Ovary (tissue), 9 donors: Measurements from ENCODE around the gene EPS8L3. TPM values are rescaled to one million over a fixed set of nuclear protein-coding genes. Genes with fewer than 3 reads are reported as not detected.
"Not testable (repeated sequence)": the region's sequence is repeated elsewhere in the genome, so short reads cannot be mapped to it uniquely, and the experiment has no call there.

Experiments used
- DNase-seq, 5 donors: peaks; one replicate each; pipeline ENCODE4 v3.0.0-alpha.2; 2019 to 2020
- H3K27ac ChIP-seq, 2 donors: fragments of 200-600 bp; one replicate each; pipeline versions ENCODE4 v1.5.1 to v1.8.0; 2019 to 2022
- H3K27me3 ChIP-seq: fragments of 200-600 bp; one replicate; pipeline ENCODE4 v1.8.0; 2022
- H3K36me3 ChIP-seq: fragments of 200-600 bp; sonication (generic); one replicate; pipeline ENCODE4 v1.5.1; 2019
- H3K4me1 ChIP-seq: one replicate; pipeline ENCODE4 v1.8.1; 2013; ENCODE audit warnings: mild to moderate bottlenecking, moderate library complexity; ENCODE audit not compliant: insufficient read depth
- H3K4me3 ChIP-seq: fragments of 200-600 bp; sonication (generic); one replicate; pipeline ENCODE4 v1.5.1; 2017
- H3K9me3 ChIP-seq, 2 donors: fragments of 200-600 bp in 1 of 2; sonication (generic) in 1 of 2; one replicate each; pipeline versions ENCODE4 v1.5.1 to v1.8.1; 2013 to 2019; ENCODE audit warnings: mild to moderate bottlenecking in 1 of 2, moderate library complexity in 1 of 2
- CTCF ChIP-seq, 3 donors: fragments of 450-650 bp in 2 of 3; fragments of 200-600 bp in 1 of 3; IDR thresholded peaks; one replicate each; pipeline versions ENCODE4 v1.5.1 to v1.8.0; 2016 to 2022; ENCODE audit warnings: antibody characterized with exemption in 3 of 3, mild to moderate bottlenecking in 1 of 3
- EP300 ChIP-seq: sonication (generic); formaldehyde crosslinking; IDR thresholded peaks from one replicate; pipeline ENCODE4 v1.6.1; 2017; ENCODE audit warnings: antibody characterized with exemption
- POLR2A ChIP-seq: fragments of 450-650 bp; IDR thresholded peaks from one replicate; pipeline ENCODE4 v1.6.1; 2017; ENCODE audit warnings: antibody characterized with exemption, mild to moderate bottlenecking, moderate library complexity
- WGBS, 3 donors: extraction: QIAGEN DNeasy Blood & Tissue Kit in 1 of 3; methylation state at CpG; one replicate each; pipeline versions ENCODE4 v1.1.5 to v1.1.7; 2013 to 2017; 5-methylcytosine and 5-hydroxymethylcytosine counted together
- intact Hi-C, 4 donors: fragments of 100-400 bp; cut with DNase I; formaldehyde crosslinking; loops; one replicate each; pipeline versions ENCODE4 v1.11.0 to v1.15.1; 2022 to 2023
- polyA plus RNA-seq, 2 donors: library from polyadenylated mRNA; stranded (reverse); fragments of 200-250 nt in 1 of 2; fragments of 350-450 nt in 1 of 2; fragmentation: Illumina TruSeq in 1 of 2; extraction: RNeasy Lipid Tissue Mini Kit (QIAGEN cat#74804) in 1 of 2; gene quantifications; one replicate each; pipeline ENCODE4 v1.2.3, GENCODE V29; 2013 to 2014
- total RNA-seq, 7 donors: library from RNA; depleted of rRNA in 2 of 7; stranded (reverse); fragments of >200 nt in 2 of 7; fragmentation: NEBNext Ultra II Directional in 3 of 7; extraction: Animal tissue kit (Norgen Biotek cat#: 25700) in 3 of 7; gene quantifications; one replicate each; pipeline versions ENCODE4 v1.1.0 to v1.2.4, GENCODE V29; 2016 to 2023
- donor health status: DM: no; HTN: no; CAD: no; lungs with moderate emphysema.
- donor health status: DM: no; HTN: no; CAD: no.
- donor health status: Bipolar disorder and iron deficiency.
- donor health status: DM: yes; HTN: yes; CAD: no.
- donor health status: DM: no; HTN: no; CAD: no.
- donor health status: DM: yes; HTN: yes; CAD: no.

Gene EPS8L3
- total and polyA plus RNA-seq, 9 donors = 0.05 to 1.9 (median 0.52) TPM; not detected in 2

GRCh38 chr1:109769330-109770078 lies 5.8 kb upstream of the EPS8L3 start:
- no peak for TF ChIP-seq POLR2A
- no peak for TF ChIP-seq EP300
- TF ChIP-seq CTCF (IDR thresholded peaks at IDR 0.05) = no peak
- Histone ChIP-seq H3K27me3 (no peaks in the 10 kb centered on the region), H3K27ac (no peak overlapping the region), H3K36me3 (no peaks in the 10 kb centered on the region), H3K9me3 (no peaks in the 10 kb centered on the region), H3K4me1 (no peaks in the 10 kb centered on the region), H3K4me3 (no peak overlapping the region)
- WGBS, 3 donors = 85 to 89% (median 85%) methylated on average over 11 of the region's 11 CpGs
- intact Hi-C loops = loop anchor here (5.0 to 10.0 kb wide), 5 partner anchors 127 to 335 kb away; partner anchors contain the start of genes GNAI3 (in 3 of the 4) and CSF1 (in 1 of the 4)
- DNase-seq = peak in 4 of 5 donors; percentile 12 to 34 (median 18)

GRCh38 chr1:109768820-109769219 lies 5.1 kb upstream of the EPS8L3 start:
- Histone ChIP-seq H3K9me3 (no peaks in the 10 kb centered on the region), H3K4me3 (no peak overlapping the region), H3K27me3 (no peaks in the 10 kb centered on the region), H3K36me3 (no peaks in the 10 kb centered on the region), H3K4me1 (no peaks in the 10 kb centered on the region), H3K27ac (no peak overlapping the region)
- intact Hi-C loops = no loop called here
- DNase-seq = peak; percentile 7 to 34 (median 19)
- WGBS, 3 donors = 75 to 84% (median 83%) methylated on average over 7 of the region's 7 CpGs
- TF ChIP-seq EP300 (no peak), CTCF (IDR thresholded peaks at IDR 0.05) (no peak), POLR2A (no peak)

GRCh38 chr1:109768335-109768650 lies 4.6 kb upstream of the EPS8L3 start:
- Histone ChIP-seq H3K27me3 (no peaks in the 10 kb centered on the region), H3K4me1 (no peaks in the 10 kb centered on the region), H3K9me3 (no peaks in the 10 kb centered on the region), H3K4me3 (no peak overlapping the region), H3K36me3 (no peaks in the 10 kb centered on the region), H3K27ac (no peak overlapping the region)
- 89 to 100% (median 90%) methylated on average over 2 of the region's 2 CpGs for WGBS, 3 donors
- DNase-seq = peak; percentile 7 to 30 (median 16)
- TF ChIP-seq CTCF (IDR thresholded peaks at IDR 0.05) (no peak), EP300 (no peak), POLR2A (no peak)
- intact Hi-C loops = no loop called here

GRCh38 chr1:109767637-109768334 lies 4.1 kb upstream of the EPS8L3 start:
- H3K27ac ChIP-seq = peak overlapping the region in 1 of 2 donors; percentile 49
- no peaks in the 10 kb centered on the region for H3K4me1 ChIP-seq
- H3K4me3 ChIP-seq = no peak overlapping the region
- no peaks in the 10 kb centered on the region for H3K36me3 ChIP-seq
- no peaks in the 10 kb centered on the region for H3K9me3 ChIP-seq
- TF ChIP-seq POLR2A (no peak), CTCF (IDR thresholded peaks at IDR 0.05) (no peak), EP300 (no peak)
- peak; percentile 24 to 42 (median 31) for DNase-seq
- intact Hi-C loops = no loop called here
- 89 to 92% (median 91%) methylated on average over 10 of the region's 10 CpGs for WGBS, 3 donors
- H3K27me3 ChIP-seq = no peaks in the 10 kb centered on the region

- H3K27ac ChIP-seq = peak overlapping the region; percentile 40 to 49
- H3K4me1 ChIP-seq, intact Hi-C loops, H3K36me3 ChIP-seq, H3K27me3 ChIP-seq, H3K4me3 ChIP-seq, H3K9me3 ChIP-seq: not testable (repeated sequence)
- 29 to 41% (median 30%) methylated on average over 17 of the region's 17 CpGs for WGBS, 3 donors
- DNase-seq = peak; percentile 20 to 57 (median 31)
Observed at GRCh38 chr1:109766991-109767636, 3.4 kb upstream of the EPS8L3 start.
